ENCODE measurements around the gene RTN4IP1.

RTN4IP1 gene

GRCh38 chr6:106629103-106629858 is at the start of gene RTN4IP1, which contains the start of gene QRSL1:
Gene RTN4IP1 (minus strand): TSS chr6:106629498. CDS start chr6:106629021, 477 bp downstream.
Gene QRSL1 (plus strand): TSS chr6:106629578. CDS start chr6:106629682, 104 bp downstream.
- peak; percentile 66 to 79 for DNase-seq (ENCODE audit: low read depth in 2 of 2)

DNA sequence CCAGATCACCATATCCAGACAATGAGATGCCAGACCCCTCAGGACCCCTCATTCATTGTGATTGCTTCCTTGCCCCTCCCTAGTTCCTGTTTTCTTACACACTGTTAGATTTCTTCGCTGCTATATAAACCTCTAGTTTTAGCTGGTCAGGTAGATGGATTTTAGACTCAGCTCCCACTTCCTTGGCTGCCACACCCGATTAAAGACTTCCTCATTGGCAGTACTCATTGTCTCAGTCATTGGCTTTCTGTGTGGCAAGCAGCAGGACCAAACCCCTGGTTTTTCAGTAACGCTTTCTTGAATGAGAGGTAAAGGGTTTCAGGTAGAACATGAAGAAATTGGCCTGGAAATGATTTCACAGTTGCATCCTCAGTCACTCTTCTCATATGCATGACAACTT is 48.0 kb upstream of the RTN4IP1 start:
- no peak for DNase-seq (ENCODE audit: low read depth in 2 of 2)

GRCh38 chr6:106674541-106675229 is 45.4 kb upstream of the RTN4IP1 start:
- no peak for DNase-seq (ENCODE audit: low read depth in 2 of 2)

DNA sequence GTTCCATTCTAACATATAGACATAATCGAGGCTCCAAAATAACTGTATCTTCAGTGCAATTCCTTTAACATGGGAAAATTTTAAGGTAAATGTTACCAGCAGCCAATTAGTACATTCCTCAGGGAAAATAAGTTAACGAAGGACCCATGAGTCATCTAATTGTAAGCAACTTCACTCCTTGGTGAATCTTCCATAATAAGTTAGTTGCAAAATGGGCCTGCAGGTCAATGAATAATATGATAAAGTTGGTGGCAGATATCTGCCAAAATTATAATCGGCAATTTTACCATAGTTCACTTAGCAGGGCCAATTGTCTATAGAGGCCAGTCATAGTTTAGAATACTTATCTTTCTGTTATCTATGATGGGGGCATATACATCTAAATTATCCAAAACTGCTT is 42.4 kb upstream of the RTN4IP1 start:
- DNase-seq (ENCODE audit: low read depth in 2 of 2), result no peak

DNA sequence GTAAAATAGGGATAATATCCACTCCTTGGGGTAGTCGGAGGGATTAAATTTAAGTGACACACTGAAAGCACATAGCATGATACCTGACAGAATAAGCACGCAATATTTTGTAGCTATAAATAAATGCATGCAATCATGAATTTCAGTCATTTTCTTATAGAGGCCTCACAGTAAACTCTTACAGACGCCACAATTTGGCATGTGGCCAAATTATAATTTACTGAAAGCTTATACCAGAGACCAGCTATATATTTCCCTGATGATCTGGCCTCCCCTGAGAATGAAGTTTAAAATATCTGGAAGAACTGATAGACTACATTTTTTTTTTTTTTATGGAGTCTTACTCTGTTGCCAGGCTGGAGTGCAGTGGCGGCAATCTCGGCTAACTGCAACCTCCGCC is 40.9 kb upstream of the RTN4IP1 start:
- DNase-seq (ENCODE audit: low read depth in 2 of 2), result no peak

- DNase-seq (ENCODE audit: low read depth in 2 of 2), result no peak
Measured at GRCh38 chr6:106667022-106667402, 37.7 kb upstream of the RTN4IP1 start.

GRCh38 chr6:106666282-106667021 is 37.2 kb upstream of the RTN4IP1 start:
- DNase-seq (ENCODE audit: low read depth in 2 of 2), result no peak

DNA sequence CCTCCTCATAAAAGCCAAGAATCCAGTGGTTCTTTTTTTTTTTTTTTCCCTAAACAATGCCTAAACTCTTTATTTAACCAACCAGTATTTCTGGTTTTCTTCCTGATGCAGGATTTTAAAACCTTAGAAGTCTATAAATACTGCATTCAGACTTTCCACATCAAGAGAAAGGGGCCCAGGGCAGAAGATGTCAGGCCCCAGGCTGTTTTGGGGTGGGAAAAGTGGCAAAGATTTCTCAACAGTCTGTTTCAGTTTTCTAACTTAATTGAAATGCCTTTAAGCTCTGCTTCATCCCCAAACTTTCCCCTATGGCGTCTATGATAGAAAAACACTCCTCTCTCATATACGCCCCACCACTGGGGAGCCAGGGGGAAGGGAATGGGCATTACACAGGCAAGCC is 33.2 kb upstream of the RTN4IP1 start:
- no peak for DNase-seq (ENCODE audit: low read depth in 2 of 2)

GRCh38 chr6:106659859-106660258 is 30.6 kb upstream of the RTN4IP1 start:
- DNase-seq (ENCODE audit: low read depth in 2 of 2), result no peak

DNA sequence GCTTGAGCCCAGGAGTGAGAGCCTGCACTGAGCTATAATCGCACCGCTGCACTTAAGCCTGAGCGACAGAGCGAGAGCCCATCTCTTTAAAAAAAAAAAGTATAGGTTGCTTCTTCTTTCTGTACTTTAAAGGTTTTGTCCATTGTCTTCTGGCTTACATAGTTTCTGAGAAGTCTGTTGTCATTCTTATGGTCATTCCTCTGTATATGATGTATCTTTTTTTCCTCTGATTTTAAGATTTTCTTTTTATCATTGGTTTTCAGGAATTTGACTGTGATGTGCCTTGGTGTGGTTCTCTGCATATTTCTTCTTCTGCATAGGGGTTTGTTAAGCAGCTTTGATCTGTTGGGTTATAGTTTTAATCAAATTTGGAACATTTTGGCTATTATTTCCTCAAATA is 29.2 kb upstream of the RTN4IP1 start:
- DNase-seq (ENCODE audit: low read depth in 2 of 2), result no peak

GRCh38 chr6:106648651-106649308 is 19.5 kb upstream of the RTN4IP1 start:
- no peak for DNase-seq (ENCODE audit: low read depth in 2 of 2)

- no peak for DNase-seq (ENCODE audit: low read depth in 2 of 2)
Measured at GRCh38 chr6:106643061-106643460, 13.8 kb upstream of the RTN4IP1 start.

- DNase-seq (ENCODE audit: low read depth in 2 of 2), result no peak
Measured at GRCh38 chr6:106642476-106642875, 13.2 kb upstream of the RTN4IP1 start.

- no peak for DNase-seq (ENCODE audit: low read depth in 2 of 2)
Measured at GRCh38 chr6:106639812-106640211, 10.5 kb upstream of the RTN4IP1 start.

DNA sequence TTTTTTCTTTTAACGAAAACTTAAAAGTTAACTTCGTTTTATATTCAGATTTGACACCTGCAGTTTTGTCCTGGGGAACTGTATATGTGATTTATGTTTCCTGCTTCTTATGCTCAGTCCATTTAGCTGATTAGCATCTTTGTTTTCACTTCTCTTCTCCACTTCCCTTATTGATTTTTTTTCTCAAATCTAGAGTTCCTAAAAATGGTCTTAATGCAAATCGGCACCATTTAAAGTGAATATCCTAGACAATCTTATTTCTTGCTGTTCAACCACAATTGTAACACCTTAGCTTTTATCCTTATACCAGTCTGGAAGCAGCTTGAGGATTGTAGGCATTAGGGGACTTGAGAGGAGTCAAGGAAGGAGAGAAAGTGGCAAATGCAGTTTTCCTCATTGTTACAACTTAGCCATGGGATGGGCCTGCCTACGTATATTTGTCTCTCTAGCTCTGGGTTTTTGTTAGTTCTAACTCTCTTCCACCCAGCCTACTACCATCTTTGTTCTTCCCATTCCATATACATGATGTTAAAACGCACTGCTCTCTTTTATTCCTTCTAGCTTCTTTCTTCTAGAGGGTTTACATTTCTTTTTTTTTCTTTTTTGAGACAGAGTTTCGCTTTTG is 8.5 kb upstream of the RTN4IP1 start:
- no peak for DNase-seq (ENCODE audit: low read depth in 2 of 2)

DNA sequence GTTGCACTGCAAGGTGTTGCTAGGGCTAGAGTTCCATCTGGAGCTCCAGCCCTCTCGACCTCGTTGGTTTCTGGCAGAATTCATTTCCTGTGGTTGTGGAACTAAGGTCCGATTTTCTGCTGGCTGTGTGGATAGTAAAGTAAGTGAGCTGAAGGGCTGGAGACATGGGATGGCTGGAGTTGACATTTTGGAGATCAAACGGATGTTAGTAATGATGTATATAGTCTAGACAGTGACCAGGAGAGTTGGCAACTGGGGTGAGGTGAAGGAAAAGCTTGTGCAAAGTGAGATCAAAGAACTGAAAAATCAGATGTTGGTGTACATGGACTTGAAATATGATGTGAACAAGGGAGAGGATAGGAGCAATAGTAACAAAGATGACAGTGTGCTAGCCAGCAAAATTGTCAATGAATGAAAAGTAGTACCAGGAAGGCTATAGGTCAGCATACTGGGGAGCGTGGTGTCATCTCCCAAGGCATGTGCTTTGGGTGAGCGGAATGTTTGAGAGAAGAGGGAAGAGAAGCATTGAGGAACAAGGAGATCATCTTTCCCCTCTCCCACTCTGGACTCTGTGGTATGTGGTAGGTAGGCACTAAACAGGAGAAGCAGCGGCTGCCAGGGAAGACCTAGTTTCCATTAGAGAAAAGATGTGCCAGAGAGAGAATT is 7.9 kb upstream of the RTN4IP1 start:
- no peak for DNase-seq (ENCODE audit: low read depth in 2 of 2)

- DNase-seq (ENCODE audit: low read depth in 2 of 2), result no peak
Measured at GRCh38 chr6:106634565-106634964, 5.3 kb upstream of the RTN4IP1 start.

DNA sequence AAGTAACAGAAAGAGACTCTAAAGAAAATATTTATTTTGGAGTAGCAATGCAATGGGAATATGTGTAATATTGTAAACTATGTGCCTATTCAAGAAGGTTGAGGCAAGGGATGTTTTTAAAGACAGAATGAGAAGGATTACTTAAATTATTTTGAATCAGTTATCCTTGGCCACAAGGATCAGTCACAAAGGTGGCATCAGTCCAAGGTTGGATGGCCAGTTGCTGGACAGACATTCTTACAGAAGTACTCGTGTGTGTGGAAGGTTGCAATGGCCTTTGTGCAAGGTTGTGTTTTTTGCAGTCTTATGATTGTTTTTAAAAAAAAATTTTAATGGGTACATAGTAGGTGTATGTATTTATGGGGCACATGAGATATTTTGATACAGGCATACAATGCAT is 2.0 kb upstream of the RTN4IP1 start:
- DNase-seq (ENCODE audit: low read depth in 2 of 2), result no peak

- DNase-seq (ENCODE audit: low read depth in 2 of 2), result no peak
Measured at GRCh38 chr6:106630366-106630765, 1.1 kb upstream of the RTN4IP1 start.

GRCh38 chr6:106629859-106630163 is 513 bp upstream of the RTN4IP1 start:
- no peak for DNase-seq (ENCODE audit: low read depth in 2 of 2)

GRCh38 chr6:106628658-106629102 is 618 bp downstream of the RTN4IP1 start:
- DNase-seq (ENCODE audit: low read depth in 2 of 2), result no peak

Measured in stimulated activated CD4-positive, alpha-beta T cell treated with anti-CD3 and anti-CD28 coated beads, Interleukin-4, amount 100 ng/mL, for 48 hours (primary cell).